HG02623 (cell line): ENCODE data around the gene TNRC18.

Source experiments
- ATAC-seq: cut with Tn5 transposase; IDR thresholded peaks from one replicate; pipeline ENCODE4 v1.9.1; 2021; ENCODE audit warnings: moderate library complexity; ENCODE audit not compliant: unreplicated experiment

TNRC18 gene

GRCh38 chr7:5429857-5430611, 6.4 kb upstream of the TNRC18 start:
- ATAC-seq = no peak

DNA sequence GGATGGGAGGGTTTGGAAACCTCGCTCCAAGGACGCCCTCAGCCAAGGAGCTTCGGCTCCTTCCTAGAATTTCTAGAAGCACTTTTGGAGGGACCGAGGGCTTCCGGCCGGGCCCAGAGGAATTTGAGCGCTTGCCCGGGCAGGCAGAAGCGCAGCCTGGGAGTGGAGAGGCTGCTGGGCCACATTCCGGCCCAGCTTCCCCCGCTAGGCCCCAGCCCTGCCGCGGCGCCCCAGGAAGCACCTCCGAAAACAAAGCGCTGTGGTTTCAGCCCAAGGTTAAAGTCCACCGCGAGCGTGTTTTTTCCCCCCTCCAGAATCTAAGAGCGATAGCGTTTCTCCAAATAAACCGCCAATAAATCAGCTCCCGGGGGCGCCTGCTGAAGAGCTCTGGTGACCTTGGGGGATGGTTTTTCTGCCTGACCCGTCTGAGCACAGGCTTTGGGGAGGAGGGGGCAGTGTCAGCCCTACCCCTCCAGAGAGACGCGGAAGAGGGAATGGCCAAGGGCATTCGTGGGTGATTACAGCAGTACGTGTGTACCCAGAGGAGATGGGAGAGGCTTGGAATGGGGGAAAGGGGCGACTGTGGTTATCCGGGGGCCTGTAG, 5.7 kb upstream of the TNRC18 start:
- ATAC-seq = no peak

DNA sequence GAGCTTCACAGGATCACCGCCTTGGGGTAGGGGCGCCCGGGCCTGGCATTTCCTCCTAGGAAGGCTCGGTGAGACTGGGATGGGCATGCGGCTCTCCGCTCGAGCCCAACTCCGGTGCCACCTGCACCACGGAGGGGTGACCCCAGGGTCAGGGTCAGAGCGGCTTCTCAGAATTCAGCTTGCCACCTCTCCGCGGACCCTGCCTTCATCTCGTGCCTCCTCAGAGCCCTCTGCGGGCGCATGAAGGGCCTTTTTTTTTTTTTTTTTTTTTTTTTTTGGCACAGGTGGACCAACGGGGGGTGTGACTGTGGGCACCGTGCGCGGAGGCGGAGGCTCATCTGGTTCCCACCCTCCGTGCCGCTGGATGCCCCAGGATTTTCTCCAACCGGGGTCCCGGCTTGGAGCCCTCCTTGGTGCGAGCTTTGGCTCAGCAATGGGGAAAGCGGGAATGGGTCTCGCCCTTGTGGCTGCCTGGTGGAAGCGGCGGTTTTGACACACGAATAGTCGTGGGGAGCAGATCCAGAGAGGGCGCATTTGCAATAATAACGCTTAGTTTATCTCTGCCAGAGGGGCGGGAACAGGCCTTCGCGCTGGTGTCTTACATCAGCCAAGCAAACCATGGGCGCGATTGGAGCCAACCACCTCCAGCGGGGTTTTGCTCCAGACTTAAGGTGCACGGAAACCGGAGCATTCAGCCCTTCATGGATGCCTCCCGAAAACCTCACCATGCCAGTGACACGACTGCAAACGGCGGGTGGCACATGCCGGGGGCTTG, 5.0 kb upstream of the TNRC18 start:
- no peak for ATAC-seq

DNA sequence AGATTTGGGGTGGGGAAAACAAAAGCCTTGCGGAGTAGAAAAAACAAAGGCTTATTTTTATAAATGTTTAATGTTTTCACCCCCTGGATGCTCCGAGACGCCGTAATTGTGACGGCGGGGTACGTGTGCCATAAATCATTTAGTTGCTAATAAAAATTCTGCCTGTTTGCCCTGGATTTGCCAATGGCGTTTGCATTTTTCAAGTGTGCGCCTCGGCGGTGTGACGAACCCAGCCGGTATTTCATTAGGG, 2.5 kb upstream of the TNRC18 start:
- ATAC-seq = no peak

DNA sequence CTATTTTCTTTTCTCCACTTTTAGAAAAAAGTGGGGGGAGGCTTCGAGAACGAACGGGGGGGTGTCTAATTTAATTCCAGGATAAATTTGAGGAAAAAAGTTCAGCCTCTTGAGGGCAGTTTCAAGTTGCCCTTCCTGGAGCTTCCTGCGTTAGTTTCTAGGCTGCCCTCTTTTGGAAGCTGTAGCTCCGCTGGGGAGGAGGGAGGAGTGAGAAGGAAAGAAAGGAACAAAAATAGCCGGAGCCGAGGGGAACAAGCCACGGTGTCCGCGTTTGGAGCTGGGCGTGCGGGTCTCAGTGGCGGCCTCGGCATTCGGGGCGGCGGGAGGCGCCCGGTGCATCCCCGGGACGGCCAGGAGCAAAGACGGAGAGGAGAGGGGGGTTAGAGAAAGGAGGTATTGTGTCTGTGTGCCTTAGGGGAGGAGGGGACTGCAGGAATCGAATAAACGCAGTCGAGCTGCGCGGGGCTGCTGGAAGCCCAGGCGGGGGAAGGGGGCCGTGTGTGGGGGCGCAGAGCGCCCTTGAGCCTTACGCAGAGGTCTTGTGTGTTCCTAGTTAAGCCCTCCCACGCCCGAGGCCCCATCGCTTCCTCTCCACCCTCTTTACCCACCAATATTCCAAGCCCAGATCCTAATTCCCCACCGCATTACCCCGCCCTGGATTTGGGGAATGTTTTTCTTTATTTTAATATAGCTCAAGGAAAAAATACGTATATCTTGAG, 2.0 kb upstream of the TNRC18 start:
- no peak for ATAC-seq

DNA sequence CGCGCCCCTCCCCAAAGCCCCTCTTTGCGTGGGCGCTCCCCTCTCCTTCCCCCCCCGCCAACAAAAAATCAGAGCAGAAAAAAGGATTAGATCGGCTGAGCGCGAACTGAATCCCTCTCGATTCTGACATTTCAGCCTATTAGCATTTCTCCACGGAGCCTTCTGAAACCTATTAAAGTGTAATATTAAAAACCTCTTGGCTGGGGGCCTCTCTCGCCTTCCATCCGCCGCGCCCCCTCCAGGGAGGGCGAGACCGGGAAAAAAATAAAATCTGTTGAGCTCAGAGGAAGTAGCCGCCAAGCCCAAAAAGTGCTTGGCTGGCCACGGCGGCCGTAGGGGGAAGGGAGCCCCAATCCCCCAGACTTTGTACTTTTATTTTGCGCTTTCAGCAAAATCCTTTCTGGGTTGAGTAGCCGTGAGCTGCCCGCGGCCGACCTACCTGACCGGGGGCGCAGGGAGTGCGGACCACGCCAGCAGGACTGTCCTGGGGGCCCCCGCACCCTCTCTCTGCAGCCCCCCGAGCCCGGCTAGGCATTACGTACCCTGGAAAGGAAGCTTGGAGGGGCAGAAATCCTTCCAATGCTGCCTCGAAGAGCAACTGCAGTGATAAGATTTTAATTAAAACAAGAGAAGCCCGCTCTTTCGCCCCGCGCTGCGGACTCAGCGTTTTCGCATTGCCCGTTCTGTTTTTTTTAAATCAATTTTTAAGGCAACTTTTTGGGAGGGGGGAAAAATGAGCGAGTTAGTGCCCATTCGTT, 1.3 kb upstream of the TNRC18 start:
- ATAC-seq = no peak

GRCh38 chr7:5423976-5424748, 528 bp upstream of the TNRC18 start:
- ATAC-seq = no peak

GRCh38 chr7:5422396-5423305, 983 bp downstream of the TNRC18 start:
- no peak for ATAC-seq

- no peak for ATAC-seq
Observed at GRCh38 chr7:5421714-5422395, 1.8 kb downstream of the TNRC18 start.

DNA sequence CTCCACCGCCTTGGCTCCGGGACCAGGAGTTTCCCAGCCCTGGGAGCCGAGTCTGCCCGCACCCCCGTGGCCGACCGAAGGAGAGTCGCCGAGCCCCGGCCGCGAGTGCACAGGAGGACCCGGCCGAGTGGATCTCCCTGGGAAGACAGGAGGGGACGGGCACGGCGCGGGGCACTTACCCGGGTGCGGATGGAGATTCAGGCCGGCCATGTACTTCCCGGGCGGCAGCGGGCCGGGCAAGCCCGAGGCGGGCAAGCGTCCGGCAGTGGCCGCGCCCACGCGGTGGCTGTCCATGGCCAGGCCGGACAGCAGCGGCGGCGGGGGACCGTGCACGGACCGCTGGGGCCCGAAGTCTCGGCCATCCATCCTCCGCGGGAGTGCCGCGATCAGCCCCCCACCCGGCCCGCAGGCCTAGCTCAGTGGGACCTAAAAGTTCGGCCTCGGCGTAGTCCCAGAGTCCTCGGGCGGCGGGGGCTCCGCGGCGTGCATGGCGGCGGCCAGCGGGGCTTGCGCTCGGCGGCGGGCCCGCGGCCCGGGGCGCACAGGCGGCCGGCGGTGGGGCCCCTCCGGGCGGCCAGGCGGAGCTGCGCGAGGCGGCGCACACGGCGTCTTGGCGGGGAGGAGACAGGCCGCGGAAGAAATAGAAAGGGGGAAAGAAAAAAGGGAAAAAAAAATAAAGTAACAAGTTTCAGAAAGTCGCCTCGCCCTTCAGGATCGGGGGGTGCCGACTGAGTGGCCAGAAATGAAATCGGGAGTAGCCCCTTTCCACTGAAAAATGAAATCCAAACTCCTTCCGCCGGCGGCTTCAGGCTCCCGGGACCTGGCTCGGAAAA, 2.5 kb downstream of the TNRC18 start:
- no peak for ATAC-seq

DNA sequence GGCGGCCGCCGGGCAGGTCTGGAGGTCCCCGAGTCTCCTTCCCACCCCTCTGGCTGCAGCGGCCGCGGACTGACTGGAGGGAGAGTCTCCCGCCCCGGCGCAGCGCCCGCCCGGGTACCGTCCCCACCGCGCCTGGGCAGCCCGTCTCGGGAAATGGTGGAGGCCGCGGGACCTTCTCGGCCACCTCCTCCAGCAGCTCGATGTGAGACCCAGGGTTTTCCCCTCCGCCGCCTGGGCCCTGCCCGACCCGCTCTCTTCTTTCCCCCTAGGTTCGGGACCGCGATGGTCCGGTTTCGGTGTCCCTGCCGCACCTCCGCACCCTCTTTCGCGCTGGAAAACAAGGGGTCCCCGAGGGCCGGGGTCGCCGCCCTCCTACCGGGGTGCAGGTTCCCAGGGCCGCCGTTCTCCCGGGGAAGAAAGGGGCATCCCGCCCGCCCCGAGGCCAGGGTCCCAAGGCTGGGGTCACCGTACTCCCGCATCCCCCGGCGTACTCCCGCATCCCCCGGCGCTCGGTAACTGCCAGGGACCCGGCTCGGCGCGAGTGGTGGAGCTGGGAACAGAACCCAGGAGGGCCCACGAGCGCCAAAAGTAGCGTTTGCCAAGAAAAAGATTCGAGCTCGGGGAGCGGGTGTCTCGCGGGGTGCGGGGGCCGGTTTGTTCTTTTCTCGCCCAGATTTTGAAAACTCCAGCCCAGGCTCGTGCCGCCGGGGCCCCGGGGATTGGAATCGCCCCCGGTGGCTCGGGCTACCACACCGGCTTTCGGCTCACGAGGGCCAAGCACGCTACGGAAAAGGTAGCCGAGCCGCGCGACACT, 3.4 kb downstream of the TNRC18 start:
- ATAC-seq = no peak

- ATAC-seq = no peak
Observed at GRCh38 chr7:5419539-5420066, 4.0 kb downstream of the TNRC18 start.

DNA sequence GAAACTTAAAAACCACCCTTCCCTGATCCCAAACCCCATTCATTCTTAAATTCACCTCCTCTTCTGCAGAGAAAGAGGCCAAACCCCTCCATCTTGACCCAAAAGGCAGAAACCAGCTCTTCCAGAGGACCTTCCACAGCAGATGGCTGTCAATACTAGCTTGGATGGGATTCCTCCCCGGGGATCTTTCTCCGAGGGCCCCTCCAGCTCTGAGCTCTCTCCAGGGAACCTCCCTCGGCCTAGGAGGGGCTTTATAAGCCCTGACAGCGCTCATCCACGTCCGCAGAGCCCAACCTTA, 5.4 kb downstream of the TNRC18 start:
- no peak for ATAC-seq

DNA sequence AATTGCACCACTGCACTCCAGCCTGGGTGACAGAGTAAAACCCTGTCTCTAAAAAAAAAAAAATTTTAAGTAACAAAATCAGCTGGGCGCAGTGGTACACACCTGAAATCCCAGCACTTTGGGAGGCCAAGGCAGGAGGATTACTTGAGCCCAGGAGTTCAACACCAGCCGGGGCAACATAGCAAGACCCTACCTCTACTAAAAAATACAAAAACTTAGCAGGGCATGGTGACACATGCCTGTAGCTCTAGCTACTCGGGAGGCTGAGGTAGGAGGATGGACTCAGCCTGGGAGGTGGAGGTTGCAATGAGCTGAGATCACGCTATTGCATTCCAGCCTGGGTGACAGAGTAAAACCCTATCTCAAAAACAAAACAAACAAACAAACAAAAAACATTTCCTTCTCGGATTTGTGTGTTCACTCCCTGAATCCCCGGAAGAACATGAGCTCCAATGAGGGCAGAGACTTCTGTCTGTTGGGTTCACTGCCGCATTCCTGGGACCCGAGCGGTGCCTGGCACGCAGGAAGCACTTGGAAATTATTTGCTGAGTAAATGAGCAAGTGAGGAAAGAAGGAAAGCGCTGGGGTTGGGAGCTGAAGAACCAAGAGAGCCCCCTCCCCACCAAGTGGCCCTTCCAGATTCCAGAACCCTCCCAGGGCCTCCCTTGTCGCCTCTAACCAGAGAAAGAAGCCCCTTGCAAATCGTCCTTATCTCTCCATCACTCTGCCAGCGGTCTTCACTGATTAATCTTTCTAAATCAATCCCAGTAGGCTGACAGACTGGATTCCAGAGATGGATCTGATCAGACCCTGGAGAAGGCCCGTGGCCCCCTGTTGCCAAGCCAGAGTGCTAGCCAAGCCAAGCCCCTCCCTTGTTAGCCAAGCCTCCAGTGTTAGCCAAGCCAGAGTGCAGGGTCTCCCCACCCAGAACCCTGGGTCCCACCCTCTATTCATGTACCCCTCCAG, 6.2 kb downstream of the TNRC18 start:
- no peak for ATAC-seq

GRCh38 chr7:5414916-5415315, 8.7 kb downstream of the TNRC18 start:
- no peak for ATAC-seq

GRCh38 chr7:5413449-5413786, 10.2 kb downstream of the TNRC18 start:
- ATAC-seq = no peak
